ENCODE data around the gene RAB3IP.

The RAB3IP gene

DNA sequence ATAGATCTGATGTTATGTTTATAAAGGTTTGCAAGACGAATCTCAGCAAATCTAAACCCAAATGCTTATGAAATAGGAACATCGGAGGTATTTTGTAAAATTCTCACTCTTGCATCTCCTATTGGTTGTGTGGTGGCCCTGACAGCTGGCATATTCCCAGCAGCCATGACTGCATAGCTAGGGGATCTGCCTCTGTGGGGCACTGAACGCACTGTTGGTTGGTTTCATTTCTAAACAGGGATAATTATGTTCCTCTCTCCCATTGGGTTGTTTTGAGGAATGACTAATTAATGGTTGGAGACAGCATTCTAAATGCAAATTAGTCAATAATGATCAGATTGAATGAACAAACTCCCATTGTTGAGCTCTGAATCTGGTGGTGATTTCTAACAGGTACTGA, 36.8 kb upstream of the RAB3IP start:
- in situ Hi-C loops (cut with HindIII; ENCODE audit: low pct_ligation_motif_present, low sequenced_read_pairs), result no loop called here
- Histone ChIP-seq H3K27me3 (replicated peaks) (no peaks in the 10 kb centered on the region), H3K27ac (no peak overlapping the region), H3K36me3 (replicated peaks) (no peaks in the 10 kb centered on the region), H3K4me3 (ENCODE audit: low read depth, low read length) (no peak overlapping the region)
- TF ChIP-seq, protein P1, sequence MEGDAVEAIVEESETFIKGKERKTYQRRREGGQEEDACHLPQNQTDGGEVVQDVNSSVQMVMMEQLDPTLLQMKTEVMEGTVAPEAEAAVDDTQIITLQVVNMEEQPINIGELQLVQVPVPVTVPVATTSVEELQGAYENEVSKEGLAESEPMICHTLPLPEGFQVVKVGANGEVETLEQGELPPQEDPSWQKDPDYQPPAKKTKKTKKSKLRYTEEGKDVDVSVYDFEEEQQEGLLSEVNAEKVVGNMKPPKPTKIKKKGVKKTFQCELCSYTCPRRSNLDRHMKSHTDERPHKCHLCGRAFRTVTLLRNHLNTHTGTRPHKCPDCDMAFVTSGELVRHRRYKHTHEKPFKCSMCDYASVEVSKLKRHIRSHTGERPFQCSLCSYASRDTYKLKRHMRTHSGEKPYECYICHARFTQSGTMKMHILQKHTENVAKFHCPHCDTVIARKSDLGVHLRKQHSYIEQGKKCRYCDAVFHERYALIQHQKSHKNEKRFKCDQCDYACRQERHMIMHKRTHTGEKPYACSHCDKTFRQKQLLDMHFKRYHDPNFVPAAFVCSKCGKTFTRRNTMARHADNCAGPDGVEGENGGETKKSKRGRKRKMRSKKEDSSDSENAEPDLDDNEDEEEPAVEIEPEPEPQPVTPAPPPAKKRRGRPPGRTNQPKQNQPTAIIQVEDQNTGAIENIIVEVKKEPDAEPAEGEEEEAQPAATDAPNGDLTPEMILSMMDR (IDR thresholded peaks at IDR 0.05; ENCODE audit: low read depth, low read length, missing control alignments), result no peak
- no peak for DNase-seq

DNA sequence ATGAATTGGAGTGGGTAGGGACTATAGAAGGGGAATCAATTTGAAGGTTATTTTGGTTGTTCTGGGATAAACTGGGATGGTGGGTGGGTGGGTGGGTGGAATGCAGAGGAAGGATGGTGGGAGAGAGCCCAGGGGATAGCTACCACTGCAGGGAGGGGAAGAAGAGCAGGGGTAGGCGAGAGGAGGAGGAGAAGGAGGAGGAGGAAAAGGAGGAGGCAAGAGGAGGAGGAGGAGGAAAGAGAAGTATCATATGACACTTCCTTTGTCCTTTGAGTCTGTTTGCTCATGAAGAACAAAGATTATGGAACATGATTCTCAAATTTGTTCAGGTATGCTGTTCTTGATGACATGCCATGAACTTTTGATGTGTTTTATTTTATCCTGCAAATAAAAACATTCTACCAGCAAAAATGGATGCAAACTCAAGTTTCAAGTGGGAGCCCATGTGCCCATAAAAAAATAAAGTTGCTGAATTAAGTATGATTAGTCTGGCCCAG, 35.5 kb upstream of the RAB3IP start:
- Histone ChIP-seq H3K4me3 (ENCODE audit: low read depth, low read length) (no peak overlapping the region), H3K27me3 (replicated peaks) (no peaks in the 10 kb centered on the region), H3K27ac (no peak overlapping the region), H3K36me3 (replicated peaks) (no peaks in the 10 kb centered on the region)
- no peak for DNase-seq
- TF ChIP-seq, protein P1 (IDR thresholded peaks at IDR 0.05; ENCODE audit: low read depth, low read length, missing control alignments), result no peak
- in situ Hi-C loops (cut with HindIII; ENCODE audit: low pct_ligation_motif_present, low sequenced_read_pairs), result no loop called here

DNA sequence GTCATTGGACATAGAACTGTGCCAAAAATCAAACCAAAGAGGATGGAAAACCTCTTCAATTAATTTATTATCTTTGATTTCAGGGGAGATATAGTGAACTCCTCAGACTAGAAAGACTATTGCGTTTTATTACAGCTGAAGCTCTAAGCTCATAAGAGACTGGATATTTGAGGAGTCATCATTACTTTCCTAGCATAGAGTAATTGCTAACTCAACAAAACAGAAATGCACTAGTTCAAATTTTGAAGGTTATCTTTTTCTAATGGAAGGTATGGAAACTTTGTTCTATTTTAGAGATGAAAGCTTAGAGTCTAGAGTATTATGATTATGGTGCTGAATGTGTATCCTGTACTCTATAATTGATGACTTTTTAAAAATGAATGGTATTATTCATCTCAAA, 34.3 kb upstream of the RAB3IP start:
- no peak overlapping the region for H3K27ac ChIP-seq
- in situ Hi-C loops (cut with HindIII; ENCODE audit: low pct_ligation_motif_present, low sequenced_read_pairs), result no loop called here
- TF ChIP-seq, protein P1 (IDR thresholded peaks at IDR 0.05; ENCODE audit: low read depth, low read length, missing control alignments), result no peak

DNA sequence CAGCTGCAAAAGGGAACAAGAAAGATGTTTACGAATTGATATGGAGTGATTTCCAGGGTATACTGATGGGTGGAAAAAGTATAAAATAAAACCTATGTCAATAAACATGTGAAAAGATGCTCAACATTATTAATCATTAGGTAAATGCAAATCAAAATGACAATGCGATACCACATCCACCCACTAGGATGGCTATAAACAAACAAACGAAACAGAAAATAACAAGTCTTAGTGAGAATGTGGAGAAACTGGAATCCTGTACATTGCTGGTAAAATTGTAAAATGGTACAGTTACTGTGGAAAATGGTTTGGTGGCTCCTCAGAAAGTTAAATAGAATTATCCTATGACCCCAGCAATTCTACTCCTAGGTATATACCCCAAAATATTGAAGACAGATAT, 30.0 kb upstream of the RAB3IP start:
- Histone ChIP-seq H3K27me3 (replicated peaks) (no peaks in the 10 kb centered on the region), H3K36me3 (replicated peaks) (no peaks in the 10 kb centered on the region), H3K27ac (no peak overlapping the region), H3K4me3 (ENCODE audit: low read depth, low read length) (no peak overlapping the region)
- in situ Hi-C loops (cut with HindIII; ENCODE audit: low pct_ligation_motif_present, low sequenced_read_pairs), result no loop called here
- TF ChIP-seq, protein P1 (IDR thresholded peaks at IDR 0.05; ENCODE audit: low read depth, low read length, missing control alignments), result no peak
- DNase-seq, result no peak

More for the DNA sequence above, 34.3 kb upstream of the RAB3IP start:
- no peaks in the 10 kb centered on the region for H3K36me3 ChIP-seq (replicated peaks)
- no peaks in the 10 kb centered on the region for H3K27me3 ChIP-seq (replicated peaks)
- H3K4me3 ChIP-seq (ENCODE audit: low read depth, low read length), result no peak overlapping the region
- no peak for DNase-seq

DNA sequence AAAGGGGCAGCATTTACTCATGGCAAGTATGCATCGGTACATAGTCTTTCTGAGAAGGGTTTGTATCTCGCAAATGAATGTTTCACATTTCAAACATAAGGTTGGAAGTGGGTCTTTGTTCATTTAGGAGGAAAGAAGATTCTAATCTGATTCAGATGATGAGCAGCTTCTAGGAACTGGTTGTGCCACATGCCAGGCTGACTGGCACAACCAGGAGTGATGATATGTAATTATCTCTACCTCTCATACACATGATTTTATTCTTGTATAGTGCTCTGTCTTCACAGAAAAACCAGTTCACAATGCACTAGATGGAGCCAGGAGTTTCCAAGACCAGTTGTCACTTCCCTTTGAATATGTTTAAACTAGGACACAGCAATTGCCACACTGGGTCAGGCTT, 25.8 kb upstream of the RAB3IP start:
- Histone ChIP-seq H3K4me3 (ENCODE audit: low read depth, low read length) (no peak overlapping the region), H3K36me3 (replicated peaks) (no peaks in the 10 kb centered on the region), H3K27ac (no peak overlapping the region), H3K27me3 (replicated peaks) (no peaks in the 10 kb centered on the region)
- TF ChIP-seq, protein P1 (IDR thresholded peaks at IDR 0.05; ENCODE audit: low read depth, low read length, missing control alignments), result no peak
- DNase-seq, result no peak
- in situ Hi-C loops (cut with HindIII; ENCODE audit: low pct_ligation_motif_present, low sequenced_read_pairs), result no loop called here

DNA sequence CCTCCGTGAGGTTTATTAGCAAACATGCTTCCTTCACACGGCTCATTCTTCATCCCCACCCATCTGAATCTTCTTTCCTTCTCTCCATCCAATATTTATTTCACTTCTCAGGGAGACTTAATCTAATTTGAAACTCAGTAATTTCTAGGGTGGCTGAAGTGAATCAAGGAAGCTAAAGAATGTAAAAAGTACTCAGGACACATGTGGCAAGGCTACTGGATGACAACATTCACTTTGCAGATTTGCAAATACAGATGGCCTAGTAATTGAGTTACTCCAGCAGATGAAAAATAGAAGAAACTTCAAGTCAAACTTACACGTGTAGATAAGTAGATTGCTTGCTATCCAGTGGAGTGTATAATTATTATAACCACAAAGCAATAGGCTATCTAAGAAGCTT, 24.1 kb upstream of the RAB3IP start:
- Histone ChIP-seq H3K4me3 (ENCODE audit: low read depth, low read length) (no peak overlapping the region), H3K36me3 (replicated peaks) (no peaks in the 10 kb centered on the region), H3K27ac (no peak overlapping the region), H3K27me3 (replicated peaks) (no peaks in the 10 kb centered on the region)
- DNase-seq, result no peak
- TF ChIP-seq, protein P1 (IDR thresholded peaks at IDR 0.05; ENCODE audit: low read depth, low read length, missing control alignments), result no peak
- in situ Hi-C loops (cut with HindIII; ENCODE audit: low pct_ligation_motif_present, low sequenced_read_pairs), result no loop called here
